ENCODE results near the gene LRIG2. TPM values are rescaled to one million over a fixed set of nuclear protein-coding genes. Genes with fewer than 3 reads are reported as not detected.

LRIG2 gene
- total and polyA plus RNA-seq, 9 of the 15 experiments (the other 6 are each of a cell fraction or from before 2014, with no cell fraction given): 1.8 to 28.1 (median 11.5) TPM

DNA sequence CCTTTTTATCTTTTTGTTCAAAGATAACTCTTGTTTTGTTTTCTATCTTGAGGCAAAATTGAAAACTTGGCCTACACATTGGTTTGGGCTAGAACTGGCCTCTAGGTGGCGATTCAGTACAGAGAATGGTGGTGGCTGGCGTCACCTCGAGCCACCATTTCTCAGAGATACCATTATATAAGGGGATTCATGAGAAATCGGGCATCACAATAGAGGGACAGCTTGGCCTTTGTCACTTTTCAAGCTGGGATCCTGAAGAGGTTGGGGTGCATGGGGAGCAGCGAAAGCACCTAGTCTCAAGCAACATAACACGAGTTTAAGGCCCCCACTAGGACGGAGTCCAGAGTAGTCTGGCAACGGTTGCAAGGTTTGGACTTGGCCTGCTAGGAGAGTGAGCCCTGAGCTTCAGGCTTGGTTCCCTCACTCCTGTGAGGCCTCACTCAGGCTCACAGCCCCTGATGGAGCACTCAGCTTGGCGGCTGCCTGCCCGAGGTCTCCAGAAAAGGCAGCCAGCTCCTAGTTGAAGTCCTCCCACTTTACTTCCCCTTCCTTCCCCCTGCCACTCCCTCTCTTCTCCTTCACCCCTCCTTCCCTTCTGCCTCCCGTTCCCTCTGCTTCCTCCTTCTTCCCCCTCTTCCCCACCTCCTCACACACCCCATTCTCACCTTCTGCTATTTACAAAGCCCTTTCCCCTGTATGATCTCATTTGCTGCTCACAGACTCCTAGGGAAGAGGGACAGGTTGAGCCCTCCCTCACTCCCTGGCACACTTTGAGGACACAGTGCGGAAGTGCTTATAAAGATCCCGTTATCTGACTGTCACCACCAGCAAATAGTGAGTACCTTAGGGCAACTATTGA lies 67.8 kb downstream of the LRIG2 start (continued):
- TF ChIP-seq, protein P1, sequence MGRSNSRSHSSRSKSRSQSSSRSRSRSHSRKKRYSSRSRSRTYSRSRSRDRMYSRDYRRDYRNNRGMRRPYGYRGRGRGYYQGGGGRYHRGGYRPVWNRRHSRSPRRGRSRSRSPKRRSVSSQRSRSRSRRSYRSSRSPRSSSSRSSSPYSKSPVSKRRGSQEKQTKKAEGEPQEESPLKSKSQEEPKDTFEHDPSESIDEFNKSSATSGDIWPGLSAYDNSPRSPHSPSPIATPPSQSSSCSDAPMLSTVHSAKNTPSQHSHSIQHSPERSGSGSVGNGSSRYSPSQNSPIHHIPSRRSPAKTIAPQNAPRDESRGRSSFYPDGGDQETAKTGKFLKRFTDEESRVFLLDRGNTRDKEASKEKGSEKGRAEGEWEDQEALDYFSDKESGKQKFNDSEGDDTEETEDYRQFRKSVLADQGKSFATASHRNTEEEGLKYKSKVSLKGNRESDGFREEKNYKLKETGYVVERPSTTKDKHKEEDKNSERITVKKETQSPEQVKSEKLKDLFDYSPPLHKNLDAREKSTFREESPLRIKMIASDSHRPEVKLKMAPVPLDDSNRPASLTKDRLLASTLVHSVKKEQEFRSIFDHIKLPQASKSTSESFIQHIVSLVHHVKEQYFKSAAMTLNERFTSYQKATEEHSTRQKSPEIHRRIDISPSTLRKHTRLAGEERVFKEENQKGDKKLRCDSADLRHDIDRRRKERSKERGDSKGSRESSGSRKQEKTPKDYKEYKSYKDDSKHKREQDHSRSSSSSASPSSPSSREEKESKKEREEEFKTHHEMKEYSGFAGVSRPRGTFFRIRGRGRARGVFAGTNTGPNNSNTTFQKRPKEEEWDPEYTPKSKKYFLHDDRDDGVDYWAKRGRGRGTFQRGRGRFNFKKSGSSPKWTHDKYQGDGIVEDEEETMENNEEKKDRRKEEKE (IDR thresholded peaks at IDR 0.05; ENCODE audit: borderline replicate concordance in 1 of 2, control insufficient read depth in 1 of 2, low read depth in 2 of 2, low read length in 1 of 2): no peak
- TF ChIP-seq ERF (CRISPR knock-in tag; IDR thresholded peaks at IDR 0.05) (no peak), MCM2 (IDR thresholded peaks at IDR 0.05; ENCODE audit: low read depth) (no peak), GABPB1 (CRISPR knock-in tag; IDR thresholded peaks at IDR 0.05) (peak; percentile 51; the same call in 1 of the 2 replicates), ZNF316 (IDR thresholded peaks at IDR 0.05) (no peak), CXXC5 (CRISPR knock-in tag; IDR thresholded peaks at IDR 0.05) (peak; percentile 11), ZNF551 (CRISPR knock-in tag; IDR thresholded peaks at IDR 0.05) (no peak), SMAD4 (CRISPR knock-in tag; conservative IDR thresholded peaks at IDR 0.05) (0 out of 2 replicates have a peak, but pooled peaks have one; percentile 19), ZNF766 (CRISPR knock-in tag; conservative IDR thresholded peaks at IDR 0.05) (peak; percentile 13; the same call in 1 of the 2 replicates), SIN3A (IDR thresholded peaks at IDR 0.05; ENCODE audit: borderline replicate concordance in 2 of 2, control insufficient read depth in 1 of 2, low read depth in 2 of 2, low read length in 2 of 2) (no peak), IFI16 (CRISPR knock-in tag; IDR thresholded peaks at IDR 0.05) (no peak), ZNF668 (CRISPR knock-in tag; IDR thresholded peaks at IDR 0.05) (no peak)
- TF ChIP-seq, protein P2, sequence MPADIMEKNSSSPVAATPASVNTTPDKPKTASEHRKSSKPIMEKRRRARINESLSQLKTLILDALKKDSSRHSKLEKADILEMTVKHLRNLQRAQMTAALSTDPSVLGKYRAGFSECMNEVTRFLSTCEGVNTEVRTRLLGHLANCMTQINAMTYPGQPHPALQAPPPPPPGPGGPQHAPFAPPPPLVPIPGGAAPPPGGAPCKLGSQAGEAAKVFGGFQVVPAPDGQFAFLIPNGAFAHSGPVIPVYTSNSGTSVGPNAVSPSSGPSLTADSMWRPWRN (IDR thresholded peaks at IDR 0.05; ENCODE audit: low read depth): no peak
- TF ChIP-seq, protein P3, sequence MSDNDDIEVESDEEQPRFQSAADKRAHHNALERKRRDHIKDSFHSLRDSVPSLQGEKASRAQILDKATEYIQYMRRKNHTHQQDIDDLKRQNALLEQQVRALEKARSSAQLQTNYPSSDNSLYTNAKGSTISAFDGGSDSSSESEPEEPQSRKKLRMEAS (CRISPR knock-in tag; IDR thresholded peaks at IDR 0.05): no peak
- TF ChIP-seq, protein P4, sequence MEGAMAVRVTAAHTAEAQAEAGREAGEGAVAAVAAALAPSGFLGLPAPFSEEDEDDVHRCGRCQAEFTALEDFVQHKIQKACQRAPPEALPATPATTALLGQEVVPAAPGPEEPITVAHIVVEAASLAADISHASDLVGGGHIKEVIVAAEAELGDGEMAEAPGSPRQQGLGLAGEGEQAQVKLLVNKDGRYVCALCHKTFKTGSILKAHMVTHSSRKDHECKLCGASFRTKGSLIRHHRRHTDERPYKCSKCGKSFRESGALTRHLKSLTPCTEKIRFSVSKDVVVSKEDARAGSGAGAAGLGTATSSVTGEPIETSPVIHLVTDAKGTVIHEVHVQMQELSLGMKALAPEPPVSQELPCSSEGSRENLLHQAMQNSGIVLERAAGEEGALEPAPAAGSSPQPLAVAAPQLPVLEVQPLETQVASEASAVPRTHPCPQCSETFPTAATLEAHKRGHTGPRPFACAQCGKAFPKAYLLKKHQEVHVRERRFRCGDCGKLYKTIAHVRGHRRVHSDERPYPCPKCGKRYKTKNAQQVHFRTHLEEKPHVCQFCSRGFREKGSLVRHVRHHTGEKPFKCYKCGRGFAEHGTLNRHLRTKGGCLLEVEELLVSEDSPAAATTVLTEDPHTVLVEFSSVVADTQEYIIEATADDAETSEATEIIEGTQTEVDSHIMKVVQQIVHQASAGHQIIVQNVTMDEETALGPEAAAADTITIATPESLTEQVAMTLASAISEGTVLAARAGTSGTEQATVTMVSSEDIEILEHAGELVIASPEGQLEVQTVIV (CRISPR knock-in tag; IDR thresholded peaks at IDR 0.05; ENCODE audit: borderline replicate concordance): no peak
